HG02798 (cell line): Measurements from ENCODE around the gene LAMA5.

Experiments used
- ATAC-seq: cut with Tn5 transposase; IDR thresholded peaks from one replicate; pipeline ENCODE4 v1.9.1; 2021; ENCODE audit warnings: mild to moderate bottlenecking; ENCODE audit not compliant: unreplicated experiment, poor library complexity

Gene LAMA5

GRCh38 chr20:62296724-62297448 is 70.2 kb downstream of the LAMA5 start:
- no peak for ATAC-seq

GRCh38 chr20:62294516-62294915 is 72.6 kb downstream of the LAMA5 start:
- no peak for ATAC-seq

DNA sequence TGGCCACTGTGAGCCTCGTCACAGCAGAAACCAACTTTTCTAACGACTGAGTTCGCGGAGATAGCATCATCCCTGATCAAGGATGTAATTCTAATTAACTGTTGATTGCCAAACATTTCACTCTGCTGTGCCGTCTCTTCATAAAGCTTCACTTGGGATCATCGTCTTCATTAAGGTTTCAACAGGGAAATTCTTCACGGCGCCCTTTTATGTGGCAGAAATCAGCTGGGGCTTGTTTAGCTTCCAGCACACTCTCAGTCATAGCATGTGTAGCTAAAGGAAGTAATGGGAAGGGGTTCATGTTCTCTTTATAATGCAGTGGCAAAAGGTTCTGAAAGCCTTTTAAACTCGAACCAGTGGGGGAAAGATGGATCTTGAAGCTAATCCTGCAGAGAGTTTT is 73.2 kb downstream of the LAMA5 start:
- no peak for ATAC-seq

- no peak for ATAC-seq
Measured at GRCh38 chr20:62293111-62293784, 73.9 kb downstream of the LAMA5 start.

DNA sequence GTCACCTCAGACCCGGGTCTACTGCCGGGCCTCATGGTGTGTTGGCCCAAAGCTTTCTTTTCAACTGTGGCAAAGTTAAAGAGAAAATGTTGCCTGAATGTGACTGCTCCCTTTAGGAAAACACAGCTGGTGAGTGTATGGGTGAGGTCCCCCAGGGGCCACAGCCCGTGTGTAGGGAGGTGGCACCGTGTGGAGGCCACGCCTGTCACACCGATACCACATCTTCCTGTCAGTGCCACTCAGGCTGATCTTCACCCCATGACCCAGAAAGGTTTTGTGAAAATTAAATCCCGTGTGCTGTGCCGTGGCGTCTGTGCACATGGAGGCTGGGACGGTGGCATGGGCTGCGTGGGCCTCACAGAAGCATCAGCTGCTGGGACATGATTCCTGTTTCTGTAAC is 75.0 kb downstream of the LAMA5 start:
- no peak for ATAC-seq

DNA sequence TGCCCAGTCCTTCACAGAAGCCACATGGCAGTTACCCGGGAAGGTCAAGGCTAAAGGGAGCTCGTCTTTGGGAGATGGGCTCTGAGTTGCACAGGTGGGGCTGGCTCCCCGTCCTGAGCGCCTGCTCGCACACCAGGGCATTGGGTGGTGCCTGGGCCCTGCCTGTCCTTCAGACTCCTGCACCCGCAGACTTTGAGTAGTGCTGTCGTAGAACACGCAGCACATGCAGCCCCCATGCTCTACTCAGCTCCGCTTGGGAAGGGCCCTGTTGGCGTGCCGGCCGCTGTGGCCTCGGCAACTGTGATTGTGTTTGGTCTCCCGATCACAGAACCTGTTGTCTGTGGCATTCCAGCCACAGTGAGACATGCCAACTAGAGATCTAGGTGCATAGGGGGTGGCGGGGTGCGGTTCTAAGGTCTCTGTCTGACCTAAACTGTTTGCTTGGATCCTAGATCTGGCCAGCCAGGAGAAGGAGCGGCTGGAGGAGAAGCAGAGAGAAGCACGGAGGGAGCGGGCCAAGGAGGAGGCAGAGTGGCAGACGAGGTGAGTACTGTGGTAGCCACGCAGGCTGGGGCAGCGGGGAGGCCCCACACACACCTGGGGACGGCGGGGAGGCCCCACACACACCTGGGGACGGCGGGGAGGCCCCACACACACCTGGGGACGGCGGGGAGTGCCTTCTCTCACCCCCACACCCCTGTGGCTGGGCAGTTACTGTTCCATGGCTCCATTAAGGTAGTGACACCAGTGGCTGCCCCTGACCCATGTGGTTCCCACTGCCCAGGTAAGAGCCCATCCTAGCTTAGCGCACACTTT is 75.7 kb downstream of the LAMA5 start:
- ATAC-seq, result no peak

- no peak for ATAC-seq
Measured at GRCh38 chr20:62289898-62290297, 77.2 kb downstream of the LAMA5 start.

DNA sequence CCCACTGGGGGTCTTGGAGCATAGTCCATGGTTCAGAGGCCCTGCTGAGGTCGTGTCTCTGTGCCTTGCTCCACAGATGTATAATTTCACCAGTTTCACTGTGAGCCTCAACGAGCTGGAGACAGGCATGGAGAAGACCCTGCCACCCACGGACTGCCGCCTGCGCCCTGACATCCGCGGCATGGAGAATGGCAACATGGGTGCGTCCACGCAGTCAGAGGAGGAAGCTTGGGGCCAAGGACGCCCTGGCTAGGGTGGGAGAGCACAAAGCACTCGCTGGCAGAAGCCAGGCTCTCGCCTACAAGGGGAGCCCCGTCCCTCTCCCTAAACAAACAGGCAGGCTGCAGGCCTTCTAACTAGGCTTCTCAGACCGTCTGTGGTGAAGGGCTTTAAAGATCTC is 78.0 kb downstream of the LAMA5 start:
- ATAC-seq, result no peak

DNA sequence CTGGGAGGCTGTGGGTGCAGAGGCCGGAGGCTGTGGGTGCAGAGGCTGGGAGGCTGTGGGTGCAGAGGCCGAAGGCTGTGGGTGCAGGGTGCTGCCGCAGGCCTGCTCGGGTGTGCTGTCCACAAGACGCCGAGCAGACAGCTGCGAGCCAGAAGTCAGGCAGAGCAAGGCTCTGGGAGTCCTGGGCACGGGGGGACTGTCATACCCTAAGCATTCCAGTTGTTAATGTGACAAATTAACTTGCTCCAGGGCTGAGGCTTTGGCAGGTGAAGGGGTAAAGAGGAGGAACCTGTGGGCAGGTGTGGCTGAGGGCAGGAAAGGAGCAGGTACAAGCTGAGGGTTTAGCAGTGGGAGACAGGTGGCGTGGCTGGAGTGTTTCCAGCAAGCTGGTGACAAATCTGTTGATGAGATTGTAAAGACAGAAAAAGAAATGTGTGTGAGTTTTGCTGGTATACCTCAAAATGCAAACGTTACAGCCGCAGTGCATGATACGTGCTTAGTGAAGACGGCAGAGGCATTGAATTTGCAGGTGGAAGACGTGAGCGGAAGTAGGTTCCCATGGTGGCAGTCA is 78.5 kb downstream of the LAMA5 start:
- ATAC-seq, result no peak

DNA sequence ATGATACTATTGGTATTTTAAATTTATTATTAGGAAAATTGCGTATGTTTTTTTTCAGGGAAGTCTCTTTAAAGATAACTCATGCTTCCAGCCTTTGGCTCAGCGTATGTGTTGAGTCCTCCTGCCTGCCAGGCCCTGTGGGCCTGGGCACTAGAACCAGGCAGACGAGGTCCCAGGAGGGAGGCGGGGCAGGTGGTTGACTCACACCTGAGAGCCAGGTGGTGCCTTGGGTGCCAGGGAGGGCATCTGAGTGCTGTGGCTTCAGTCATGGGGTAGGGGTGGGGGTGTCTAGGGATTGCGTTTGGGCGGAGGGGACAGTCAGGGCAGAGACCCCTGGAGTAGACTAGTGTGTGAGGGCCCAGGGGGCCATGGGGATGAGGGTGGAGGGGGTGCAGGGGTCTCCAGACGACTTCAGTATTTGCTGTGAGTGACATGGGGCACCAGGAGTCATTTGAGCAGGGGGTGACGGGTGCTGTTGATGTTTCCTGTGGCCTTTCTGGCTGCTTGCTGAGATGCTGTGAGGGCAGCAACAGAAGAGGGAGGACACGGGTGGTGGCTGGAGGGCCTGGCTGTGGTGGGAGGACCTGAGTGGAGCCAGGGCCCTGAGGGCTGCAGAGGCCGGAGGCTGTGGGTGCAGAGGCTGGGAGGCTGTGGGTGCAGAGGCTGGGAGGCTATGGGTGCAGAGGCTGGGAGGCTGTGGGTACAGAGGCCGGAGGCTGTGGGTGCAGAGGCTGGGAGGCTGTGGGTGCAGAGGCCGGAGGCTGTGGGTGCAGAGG is 79.2 kb downstream of the LAMA5 start:
- no peak for ATAC-seq

DNA sequence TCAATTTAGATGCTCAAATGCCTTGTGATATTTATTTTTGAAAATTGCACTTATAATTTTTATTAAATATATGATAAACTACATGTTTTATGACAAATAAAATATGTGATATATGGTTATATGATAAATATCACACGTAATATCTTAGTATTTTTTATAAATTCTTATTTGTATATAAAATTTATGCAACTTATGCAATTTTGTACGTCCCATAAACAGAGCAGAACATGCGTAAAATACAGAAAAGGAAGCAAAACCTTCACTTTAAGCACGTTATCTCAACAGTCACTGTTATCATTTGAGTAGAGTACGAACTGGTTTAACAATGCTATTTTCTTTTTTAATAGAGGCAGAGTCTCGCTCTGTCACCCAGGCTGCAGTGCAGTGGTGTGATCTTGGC is 80.0 kb downstream of the LAMA5 start:
- no peak for ATAC-seq

DNA sequence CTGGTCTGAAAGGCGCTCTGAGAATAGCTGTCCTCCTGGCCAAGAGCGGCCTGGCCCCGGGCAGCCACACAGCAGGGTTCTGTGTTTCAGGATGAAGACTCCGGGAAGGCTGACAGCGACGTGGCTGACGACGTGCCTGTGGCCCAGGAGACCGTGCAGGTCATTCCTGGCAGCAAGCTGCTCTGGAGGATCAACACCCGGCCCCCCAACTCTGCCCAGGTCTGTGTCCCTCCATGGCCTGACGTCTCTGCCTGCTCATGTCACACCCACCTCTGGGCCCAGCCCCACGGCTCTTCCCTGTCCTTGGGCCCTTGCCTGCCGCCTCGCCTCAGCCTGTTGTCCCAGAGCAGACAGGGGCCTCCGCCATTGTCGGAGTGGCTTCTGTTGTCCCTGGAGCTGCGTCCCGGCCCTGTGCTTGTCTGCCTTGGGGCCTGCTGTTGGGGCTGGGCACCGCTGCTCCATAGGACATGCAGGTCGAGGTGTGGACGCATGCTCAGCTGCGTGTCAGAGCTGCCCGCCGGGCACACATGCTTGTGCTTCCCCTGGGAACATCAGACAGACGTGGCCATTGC is 80.5 kb downstream of the LAMA5 start:
- ATAC-seq, result no peak

DNA sequence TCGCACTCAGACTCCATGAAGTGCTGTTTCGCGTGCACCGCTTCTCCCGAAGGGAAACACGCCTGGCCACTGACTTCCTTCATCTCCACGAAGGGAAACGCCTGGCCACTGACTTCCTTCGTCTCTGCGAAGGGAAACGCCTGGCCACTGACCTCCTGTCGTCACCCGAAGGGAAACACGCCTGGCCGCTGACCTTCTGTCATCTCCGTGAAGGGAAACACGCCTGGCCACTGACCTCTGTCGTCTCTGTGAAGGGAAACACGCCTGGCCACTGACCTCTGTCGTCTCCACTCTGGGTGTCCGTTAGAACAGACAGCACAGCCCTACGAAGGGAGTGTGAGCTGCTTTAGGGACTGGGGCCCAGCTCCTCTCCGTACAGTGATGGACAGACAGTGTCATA is 81.4 kb downstream of the LAMA5 start:
- ATAC-seq, result no peak

DNA sequence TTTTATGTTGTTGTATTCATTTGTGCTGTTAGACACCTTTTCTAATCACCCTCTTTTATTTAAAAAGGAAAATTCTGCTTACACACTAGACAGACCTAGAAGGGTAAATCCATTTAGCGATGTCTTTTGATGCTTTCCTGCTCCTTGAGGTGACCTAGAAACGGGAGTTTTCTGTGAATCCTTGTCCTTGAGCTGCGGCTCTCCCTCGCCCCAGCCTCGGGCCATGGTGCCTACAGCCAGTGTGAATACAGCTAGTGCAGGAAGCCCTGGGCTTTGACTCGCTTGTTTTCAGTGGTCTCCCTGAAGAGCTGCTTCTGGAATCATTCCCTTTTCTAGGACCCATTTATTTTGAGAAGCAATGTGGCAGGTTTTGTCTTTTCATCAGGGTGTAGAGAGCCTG is 82.0 kb downstream of the LAMA5 start:
- no peak for ATAC-seq

GRCh38 chr20:62284448-62284847 is 82.7 kb downstream of the LAMA5 start:
- no peak for ATAC-seq

GRCh38 chr20:62282877-62283503 is 84.1 kb downstream of the LAMA5 start:
- ATAC-seq, result no peak

GRCh38 chr20:62282103-62282502 is 85.0 kb downstream of the LAMA5 start:
- no peak for ATAC-seq

DNA sequence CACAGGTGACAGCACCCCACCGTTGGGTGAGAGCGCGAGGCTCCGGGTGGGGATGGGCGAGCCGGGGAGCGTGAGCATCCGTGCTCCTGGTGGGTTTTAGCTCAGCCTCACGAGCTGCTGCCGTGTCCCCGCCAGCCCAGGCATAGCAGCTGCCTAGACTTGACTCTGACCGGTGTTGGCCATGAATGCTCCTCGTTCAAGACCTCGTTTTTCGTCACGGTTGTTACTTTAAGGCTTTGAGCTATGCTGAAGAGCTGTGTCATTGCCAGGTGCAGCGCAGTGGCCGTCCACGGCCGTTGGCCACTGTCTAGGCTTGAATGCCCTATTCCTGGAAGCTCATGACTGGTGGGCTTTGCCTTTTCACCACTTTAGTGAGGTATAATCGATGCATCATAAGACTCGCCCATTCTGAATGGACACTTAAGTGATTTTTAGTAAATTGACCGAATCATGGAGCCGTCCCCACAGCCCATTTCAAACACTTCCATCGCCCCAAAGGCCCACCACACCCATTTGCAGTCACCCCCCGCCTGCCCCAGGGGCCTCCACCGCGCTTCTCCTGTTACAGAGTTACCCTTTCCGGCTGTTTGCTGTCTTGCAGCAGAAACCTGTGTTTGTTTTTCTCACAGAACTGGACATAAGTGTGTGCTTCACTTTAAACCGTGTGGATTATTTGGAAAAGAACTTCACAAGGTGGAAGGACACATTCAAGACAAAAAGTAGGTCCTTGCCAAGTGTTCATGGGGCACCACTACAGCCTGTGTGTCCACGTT is 85.8 kb downstream of the LAMA5 start:
- no peak for ATAC-seq

GRCh38 chr20:62280303-62280702 is 86.8 kb downstream of the LAMA5 start:
- ATAC-seq, result no peak
